GM21825 (cell line): ENCODE measurements around the gene DNAH3.
"Not testable (repeated sequence)": the region's sequence is repeated elsewhere in the genome, so short reads cannot be mapped to it uniquely, and the experiment has no call there.

Experiments used
- ATAC-seq: cut with Tn5 transposase; IDR thresholded peaks from one replicate; pipeline ENCODE4 v1.9.1; 2021; ENCODE audit warnings: mild to moderate bottlenecking, moderate library complexity; ENCODE audit not compliant: unreplicated experiment

DNAH3 gene

GRCh38 chr16:20945575-20945875 is 205.1 kb downstream of the DNAH3 start:
- ATAC-seq: not testable (repeated sequence)

DNA sequence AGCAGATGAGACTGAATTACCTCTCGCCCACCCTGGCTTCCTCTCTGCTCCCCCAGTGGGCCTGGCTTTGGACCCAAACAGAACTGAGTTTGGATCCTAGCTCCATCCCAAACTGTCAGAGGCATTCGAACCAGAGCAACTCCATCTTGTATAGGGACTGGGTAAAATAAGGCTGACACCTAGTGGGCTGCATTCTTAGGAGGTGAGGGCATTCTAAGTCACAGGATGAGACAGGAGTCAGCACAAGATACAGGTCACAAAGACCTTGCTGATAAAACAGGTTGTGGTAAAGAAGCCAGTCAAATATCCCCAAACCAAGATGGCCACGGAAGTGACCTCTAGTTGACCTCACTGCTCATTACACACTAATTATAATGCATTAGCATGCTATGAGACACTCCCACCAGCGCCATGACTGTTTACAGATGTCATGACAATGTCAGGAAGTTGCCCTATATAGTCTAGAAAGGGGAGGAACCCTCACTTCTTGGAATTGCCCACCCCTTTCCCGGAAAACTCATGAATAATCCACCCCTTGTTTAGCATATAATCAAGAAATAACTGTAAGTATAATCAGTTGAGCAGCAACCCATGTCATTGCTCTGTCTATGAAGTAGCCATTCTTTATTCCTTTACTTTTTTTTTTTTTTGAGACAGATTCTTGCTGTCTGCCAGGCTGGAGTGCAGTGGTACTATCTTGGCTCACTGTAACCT is 205.6 kb downstream of the DNAH3 start:
- no peak for ATAC-seq

GRCh38 chr16:20942256-20942655 is 208.4 kb downstream of the DNAH3 start:
- no peak for ATAC-seq

DNA sequence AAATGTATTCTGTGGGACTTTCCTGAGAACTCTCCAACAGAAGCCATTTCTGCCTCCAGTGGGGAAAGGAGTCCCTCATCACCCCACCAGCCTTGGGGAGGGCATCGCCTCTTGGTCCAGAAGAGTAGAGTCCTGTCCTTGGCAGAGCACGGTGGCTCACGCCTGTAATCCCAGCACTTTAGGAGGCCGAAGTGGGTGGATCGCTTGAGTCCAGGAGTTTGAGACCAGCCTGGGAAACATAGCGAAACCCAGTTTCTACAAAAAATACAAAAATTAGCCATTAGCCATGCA is 209.1 kb downstream of the DNAH3 start:
- no peak for ATAC-seq

GRCh38 chr16:20940871-20941635 is 209.6 kb downstream of the DNAH3 start:
- ATAC-seq: no peak

GRCh38 chr16:20939611-20940010 is 211.0 kb downstream of the DNAH3 start:
- ATAC-seq: no peak

DNA sequence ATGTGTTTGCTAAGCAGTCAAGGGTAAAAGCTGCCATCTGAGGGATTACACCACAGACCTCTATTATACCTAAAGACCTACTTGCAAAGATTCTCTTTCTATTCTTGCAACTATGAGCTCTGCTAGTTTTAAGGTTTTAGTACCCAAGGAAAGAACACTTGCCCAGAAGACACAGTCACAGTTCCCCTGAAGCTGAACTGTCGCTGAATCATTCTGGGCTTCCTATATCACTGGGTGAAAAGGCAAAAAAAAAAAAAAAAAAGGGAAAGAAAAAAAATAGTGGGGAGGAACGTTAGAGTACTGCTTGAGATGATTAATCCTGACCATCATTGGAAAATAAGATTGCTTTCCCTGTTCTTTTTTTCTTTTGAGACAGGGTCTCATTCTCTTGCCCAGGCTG is 212.2 kb downstream of the DNAH3 start:
- no peak for ATAC-seq

DNA sequence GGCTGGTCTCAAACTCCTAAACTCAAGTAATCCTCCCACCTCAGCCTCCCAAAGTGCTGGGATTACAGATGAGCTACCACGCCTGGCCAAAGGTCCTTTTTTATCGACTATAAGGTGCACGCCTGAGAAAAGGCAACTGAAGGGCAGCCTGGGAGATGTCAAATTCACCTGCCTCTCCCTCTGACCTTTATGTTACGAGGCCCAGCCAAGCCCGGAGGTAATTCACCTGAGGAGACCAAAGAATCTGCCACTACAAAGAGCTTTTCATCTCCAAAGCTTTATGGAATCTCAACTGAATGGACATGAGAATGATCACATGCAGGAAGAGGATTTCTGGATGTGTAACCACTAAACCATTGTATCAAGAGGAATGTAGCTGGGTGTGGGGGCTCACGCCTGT is 212.9 kb downstream of the DNAH3 start:
- no peak for ATAC-seq

GRCh38 chr16:20933589-20933988 is 217.1 kb downstream of the DNAH3 start:
- no peak for ATAC-seq

- ATAC-seq: no peak
These were observed 219.5 kb downstream of the DNAH3 start for GRCh38 chr16:20931066-20931600.

- no peak for ATAC-seq
These were observed 220.3 kb downstream of the DNAH3 start for GRCh38 chr16:20930365-20930690.

- not testable (repeated sequence) for ATAC-seq
These were observed 220.8 kb downstream of the DNAH3 start for GRCh38 chr16:20929676-20930364.

GRCh38 chr16:20928774-20929411 is 221.8 kb downstream of the DNAH3 start:
- no peak for ATAC-seq

DNA sequence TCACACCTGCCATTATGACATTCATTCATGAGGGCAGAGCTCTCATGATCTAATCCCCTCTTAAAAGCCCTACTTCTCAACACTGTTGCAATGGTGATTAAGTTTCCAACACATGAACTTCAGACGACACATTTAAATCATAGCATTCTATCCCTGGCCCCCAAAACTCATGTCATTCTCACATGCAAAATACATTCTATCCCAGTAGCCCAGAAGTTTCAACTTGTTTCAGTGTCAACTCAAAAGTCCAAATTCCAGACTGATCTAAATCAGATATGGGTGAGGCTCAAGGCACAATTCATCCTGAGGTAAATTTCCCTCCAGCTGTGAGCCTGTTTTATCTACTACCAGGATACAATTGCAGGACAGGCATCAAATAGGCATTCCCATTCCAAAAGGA is 224.9 kb downstream of the DNAH3 start:
- no peak for ATAC-seq

DNA sequence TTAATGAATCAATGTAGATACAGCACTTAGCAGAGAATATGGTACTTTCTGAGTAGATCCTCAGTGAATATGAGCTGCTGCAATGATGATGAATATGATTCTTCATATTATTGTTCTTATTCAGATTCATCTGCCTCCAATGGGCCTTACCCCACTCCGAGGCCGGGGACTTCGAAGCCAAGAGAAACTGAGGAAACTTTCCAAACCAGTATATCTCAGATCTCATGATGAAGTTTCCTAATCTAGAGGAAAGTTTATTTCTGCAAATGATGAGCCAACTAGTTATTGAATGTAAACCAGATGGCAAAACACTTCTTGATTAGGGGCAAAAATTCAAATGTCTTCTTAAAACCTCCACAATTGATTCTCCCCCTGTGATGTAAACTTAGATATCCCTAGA is 226.8 kb downstream of the DNAH3 start:
- ATAC-seq: no peak

DNA sequence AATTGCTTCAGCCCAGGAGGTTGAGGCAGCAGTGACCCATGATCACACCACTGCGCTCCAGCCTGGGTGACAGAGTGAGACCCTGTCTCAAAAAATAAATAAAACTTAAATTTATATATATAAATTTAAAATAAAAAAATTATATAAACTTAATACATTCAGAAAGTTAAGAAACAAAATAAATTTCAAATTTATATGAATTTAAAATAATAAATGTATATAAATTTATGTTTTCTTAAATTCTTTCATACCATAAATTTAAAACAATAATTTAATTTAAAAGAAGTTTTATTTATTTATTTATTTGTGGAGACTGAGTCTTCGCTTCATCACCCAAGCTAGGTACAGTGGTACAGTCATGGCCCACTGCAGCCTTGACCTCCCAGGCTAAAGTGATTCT is 229.8 kb downstream of the DNAH3 start:
- ATAC-seq: no peak

GRCh38 chr16:20920091-20920490 is 230.6 kb downstream of the DNAH3 start:
- no peak for ATAC-seq

DNA sequence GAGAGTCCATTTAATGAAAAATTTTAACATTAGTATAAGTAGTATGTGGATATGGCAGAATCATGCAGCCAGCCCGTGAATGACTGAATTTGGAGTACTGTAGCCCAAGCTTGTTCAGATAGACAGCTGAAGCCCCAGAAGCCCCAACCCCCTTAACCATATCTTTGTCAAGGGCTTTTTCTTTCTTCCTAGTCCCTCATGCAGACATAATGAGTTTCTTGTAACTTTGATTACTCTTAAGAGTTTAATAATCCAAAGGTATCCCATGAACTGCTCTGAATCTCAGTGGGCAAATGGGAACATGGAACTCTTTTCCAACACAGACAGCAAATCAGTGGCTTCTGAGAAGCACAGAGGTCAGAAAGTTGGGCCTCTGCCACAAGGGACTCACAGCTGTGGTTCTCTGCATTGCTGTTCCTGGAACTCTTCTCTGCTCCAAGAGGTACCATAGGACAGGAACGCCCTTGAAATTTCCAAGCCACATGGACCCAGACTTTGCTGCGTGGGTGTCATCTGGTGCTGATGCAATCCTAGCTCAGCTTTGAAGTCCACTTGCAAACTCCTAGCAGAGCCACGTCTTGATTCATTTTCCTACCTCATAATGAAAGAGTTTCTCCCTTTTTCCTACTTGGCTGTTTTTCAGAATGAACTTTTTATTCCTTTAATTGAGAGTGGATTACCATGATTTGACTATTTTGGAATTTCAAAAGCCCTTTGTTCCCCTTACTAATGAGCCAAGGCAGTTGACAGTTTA is 232.0 kb downstream of the DNAH3 start:
- ATAC-seq: no peak

DNA sequence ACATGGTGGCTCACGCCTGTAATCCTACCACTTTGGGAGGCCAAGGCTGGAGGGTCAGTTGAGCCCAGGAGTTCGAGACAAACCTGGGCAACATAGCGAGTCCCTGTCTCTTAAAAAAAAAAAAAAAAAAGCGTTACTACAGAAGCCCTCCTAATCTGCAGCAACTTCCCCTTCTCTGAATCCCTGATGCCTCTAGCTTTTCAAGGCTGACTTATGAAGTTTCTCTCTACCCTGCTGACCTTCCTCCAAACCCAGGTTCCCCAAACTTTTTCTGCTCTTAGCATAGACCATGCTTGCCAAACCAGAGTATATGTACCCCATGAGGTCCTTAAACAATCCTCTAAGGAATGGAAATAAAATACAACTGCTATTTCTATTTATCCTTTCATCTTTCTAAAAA is 233.7 kb downstream of the DNAH3 start:
- no peak for ATAC-seq

DNA sequence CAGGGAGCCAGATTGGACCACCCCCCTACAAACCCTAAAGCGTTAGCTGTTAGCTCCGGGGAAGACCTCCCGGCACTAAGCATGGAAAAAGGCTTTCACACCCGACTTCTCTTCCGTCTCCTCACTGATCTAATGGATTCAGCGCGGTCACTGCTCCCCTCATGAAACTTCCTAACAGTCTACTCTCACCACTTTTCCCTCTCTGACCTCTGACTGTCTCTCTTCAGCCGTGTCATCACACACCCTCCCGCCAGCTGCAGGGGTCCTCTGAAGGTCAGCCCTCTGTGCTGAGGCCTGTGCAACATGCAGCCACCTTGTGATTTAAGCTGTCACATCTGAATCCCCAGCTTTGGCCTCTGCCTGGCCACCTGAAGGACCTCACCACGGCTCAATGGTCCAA is 234.4 kb downstream of the DNAH3 start:
- no peak for ATAC-seq

DNA sequence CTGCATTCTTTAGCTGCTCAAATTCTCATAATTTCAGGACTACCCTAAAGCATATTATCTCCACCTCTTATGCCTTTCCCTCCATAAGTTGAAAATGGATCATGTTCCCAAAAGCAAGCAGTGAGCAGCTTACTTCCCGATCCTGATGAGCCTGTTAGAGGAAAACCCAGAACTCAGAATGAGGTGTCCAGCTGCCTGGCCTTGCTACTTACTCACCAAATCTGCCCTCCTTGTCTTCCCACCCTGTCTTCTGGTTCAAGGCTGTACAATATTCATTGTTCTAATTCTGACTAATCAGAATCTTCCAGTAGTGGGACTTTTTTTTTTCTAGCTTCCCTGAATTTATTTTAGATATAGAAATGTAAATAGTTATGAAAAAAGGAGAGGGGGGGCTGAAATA is 239.3 kb downstream of the DNAH3 start:
- ATAC-seq: no peak
